Ectodermal cell (in vitro differentiated cells): ENCODE results near the gene UNC13B. TPM values are rescaled to one million over a fixed set of nuclear protein-coding genes. Genes with fewer than 3 reads are reported as not detected.

Experiments used
- H3K27ac ChIP-seq: 2 replicates; pipeline ENCODE4 v1.7.0; 2013; ENCODE audit warnings: mild to moderate bottlenecking, low read depth, low read length; ENCODE audit not compliant: insufficient read depth, poor library complexity, severe bottlenecking
- H3K27me3 ChIP-seq: 2 replicates; pipeline ENCODE4 v1.7.0; 2013; ENCODE audit warnings: mild to moderate bottlenecking, low read length; ENCODE audit not compliant: insufficient read depth, control insufficient read depth, poor library complexity, severe bottlenecking
- H3K36me3 ChIP-seq: one replicate; pipeline ENCODE4 v1.7.0; 2013; ENCODE audit warnings: low read length; ENCODE audit not compliant: control insufficient read depth, insufficient read depth
- H3K4me1 ChIP-seq: one replicate; pipeline ENCODE4 v1.7.0; 2013; ENCODE audit warnings: low read length; ENCODE audit not compliant: control insufficient read depth, insufficient read depth
- H3K4me3 ChIP-seq: 2 replicates; pipeline ENCODE4 v1.7.0; 2013; ENCODE audit warnings: low read depth, low read length, control low read depth; ENCODE audit not compliant: insufficient read depth
- H3K9me3 ChIP-seq: 2 replicates; pipeline ENCODE4 v1.7.0; 2013; ENCODE audit warnings: mild to moderate bottlenecking, low read length, moderate library complexity; ENCODE audit not compliant: control insufficient read depth
- WGBS, 2 experiments: methylation state at CpG; one replicate each; pipeline ENCODE4 v1.1.7; 2013; ENCODE audit warnings: missing lambda C conversion rate in 2 of 2; 5-methylcytosine and 5-hydroxymethylcytosine counted together
- polyA plus RNA-seq, 4 experiments: library from polyadenylated mRNA; stranded (reverse); fragments of 50-300 nt; gene quantifications; one replicate each; pipeline ENCODE4 v1.2.3, GENCODE V29; 2013

The UNC13B gene
- 42.5 TPM for polyA plus RNA-seq (2013, experiment 1 of 4)
- 46.5 TPM for polyA plus RNA-seq (2013, experiment 2 of 4)
- polyA plus RNA-seq (2013, experiment 3 of 4), result 33.7 TPM
- polyA plus RNA-seq (2013, experiment 4 of 4), result 38.2 TPM

DNA sequence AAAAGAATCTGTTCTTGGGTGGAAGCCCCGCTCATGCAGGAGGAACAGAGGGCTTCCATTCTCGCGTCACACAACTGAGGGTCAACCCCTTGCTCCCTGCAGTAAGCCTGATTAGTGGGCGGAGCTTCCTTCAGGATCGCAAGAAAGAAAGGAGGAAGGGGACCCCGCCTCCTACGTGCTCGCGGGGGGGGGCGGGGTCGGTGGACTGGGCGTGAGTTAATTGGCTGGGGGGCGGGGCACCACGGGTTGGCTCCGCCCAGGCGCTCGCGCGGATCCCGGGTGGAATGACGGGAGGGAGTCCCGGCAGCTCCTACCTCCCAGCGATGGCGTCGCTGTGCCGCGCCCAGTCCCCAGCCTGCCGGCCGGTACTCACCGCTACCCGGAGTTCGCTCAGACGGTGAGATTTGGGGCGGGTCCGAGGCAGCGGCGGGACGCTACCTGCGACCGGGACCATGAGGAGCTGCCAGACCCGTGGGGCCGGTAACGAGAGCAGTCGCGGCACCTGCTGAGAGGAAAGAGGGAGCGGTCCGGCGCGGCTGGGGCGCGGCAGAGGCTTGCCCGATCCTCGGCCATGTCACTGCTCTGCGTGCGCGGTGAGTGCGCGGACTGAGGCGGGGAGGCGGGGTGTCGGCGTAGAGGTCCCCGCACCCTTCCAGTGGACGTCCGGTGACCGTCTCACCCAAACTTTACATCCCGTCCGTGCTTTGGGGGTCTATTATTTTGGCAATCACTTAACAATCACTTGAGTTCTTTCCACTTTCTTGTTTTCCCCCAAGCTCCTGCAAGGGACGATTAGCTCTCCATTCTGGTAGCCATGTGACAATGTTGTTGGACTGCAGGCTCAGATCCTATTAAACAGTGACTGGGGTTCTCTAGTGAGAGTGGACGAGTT is at the start of gene UNC13B:
TSS of gene UNC13B (plus strand) at position 297 of the 892 bp plus-strand sequence. CDS start at position 572, 275 bp downstream.
- 1% methylated on average over 69 to 70 of the region's 70 CpGs for WGBS, 2 experiments
- Histone ChIP-seq H3K27me3 (no peaks in the 10 kb centered on the region), H3K36me3 (no peaks in the 10 kb centered on the region), H3K9me3 (no peaks in the 10 kb centered on the region), H3K27ac (peak within 1 kb of the TSS; percentile 52), H3K4me3 (peak within 1 kb of the TSS; percentile 91), H3K4me1 (peaks cover 5% of the 10 kb centered on the region)

DNA sequence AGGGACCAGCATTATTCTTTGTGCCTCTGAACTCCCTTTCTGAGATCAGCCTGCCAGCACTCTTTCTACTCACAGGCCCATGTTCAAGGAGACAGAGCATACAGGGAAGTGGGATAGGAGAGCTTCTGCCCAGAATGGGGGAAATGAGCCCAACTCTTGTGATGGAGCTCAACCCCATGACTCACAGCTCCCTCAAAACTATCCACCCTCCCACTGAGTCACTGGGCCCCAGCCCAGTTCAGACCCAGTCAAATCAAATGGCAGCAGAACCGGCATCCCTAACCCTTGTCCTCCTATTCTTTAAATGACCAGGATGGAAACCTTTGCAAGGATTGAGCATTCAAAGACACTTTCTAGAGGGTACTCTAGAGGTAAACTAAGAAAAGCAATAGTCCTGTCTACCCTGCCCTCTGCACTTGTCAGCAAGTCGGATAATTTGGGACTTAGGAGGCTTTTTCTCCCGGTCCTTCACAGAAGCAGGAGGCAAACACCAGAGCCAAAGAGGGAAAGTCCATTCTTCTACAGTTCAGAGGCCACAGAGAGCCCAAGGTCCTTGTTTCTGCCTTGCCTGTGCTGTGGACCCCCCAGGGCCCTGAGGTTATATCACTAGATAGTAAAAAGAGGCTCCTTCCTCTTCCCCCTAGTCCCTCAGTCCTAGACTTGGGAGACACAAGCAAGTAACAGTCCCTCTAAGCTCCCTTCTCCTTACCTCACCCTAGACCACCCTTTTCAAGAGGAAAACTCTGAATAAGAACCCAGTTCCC is 49.4 kb upstream of the UNC13B start:
- Histone ChIP-seq H3K27me3 (peaks cover 3% of the 10 kb centered on the region), H3K4me1 (peaks cover 22% of the 10 kb centered on the region), H3K36me3 (peaks cover 4% of the 10 kb centered on the region), H3K27ac (no peak overlapping the region), H3K4me3 (peak overlapping the region; percentile 21), H3K9me3 (no peaks in the 10 kb centered on the region)
- 87 to 94% methylated on average over 3 of the region's 3 CpGs for WGBS, 2 experiments

DNA sequence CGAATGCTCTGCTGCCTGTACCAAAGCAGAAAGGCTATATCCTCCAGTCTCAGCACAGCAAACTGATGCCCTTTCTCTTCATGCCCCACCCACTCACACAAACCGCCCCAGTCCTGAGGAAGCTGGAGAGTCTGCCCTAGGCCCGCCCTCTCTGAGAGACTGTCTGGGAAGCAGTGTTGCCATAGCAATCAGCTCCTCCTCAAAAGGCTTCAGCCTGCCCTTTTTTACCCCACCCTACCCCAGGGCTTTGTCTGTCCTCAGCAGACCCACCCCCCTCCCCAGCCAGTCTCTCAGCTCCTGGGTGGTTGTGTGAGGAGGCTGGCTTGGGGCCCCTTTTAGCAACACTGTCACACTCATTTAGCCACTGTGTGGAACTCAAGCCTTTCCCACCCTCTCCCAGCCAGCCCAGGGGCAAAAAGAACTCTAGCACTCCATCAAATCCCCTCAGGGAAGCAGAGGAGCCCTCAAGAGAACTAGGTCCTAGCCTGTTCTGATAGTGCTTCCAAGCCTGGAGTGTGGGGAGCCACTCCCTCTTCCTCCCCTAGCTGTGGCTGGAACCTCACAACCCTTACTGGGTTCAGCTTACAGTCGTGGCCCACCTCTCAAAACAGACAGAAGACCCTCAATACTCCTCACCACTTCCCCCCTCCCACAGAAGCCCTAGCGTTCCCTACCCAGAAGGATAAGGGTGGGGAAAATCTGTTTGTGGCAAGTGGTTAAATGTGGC is 47.5 kb upstream of the UNC13B start:
- H3K4me3 ChIP-seq, result peak overlapping the region; percentile 56
- WGBS, 2 experiments, result 0 to 2% methylated on average over 4 to 5 of the region's 5 CpGs
- H3K36me3 ChIP-seq, result no peaks in the 10 kb centered on the region
- peaks cover 22% of the 10 kb centered on the region for H3K4me1 ChIP-seq
- H3K27ac ChIP-seq, result peak overlapping the region; percentile 97
- peaks cover 4% of the 10 kb centered on the region for H3K27me3 ChIP-seq
- no peaks in the 10 kb centered on the region for H3K9me3 ChIP-seq

DNA sequence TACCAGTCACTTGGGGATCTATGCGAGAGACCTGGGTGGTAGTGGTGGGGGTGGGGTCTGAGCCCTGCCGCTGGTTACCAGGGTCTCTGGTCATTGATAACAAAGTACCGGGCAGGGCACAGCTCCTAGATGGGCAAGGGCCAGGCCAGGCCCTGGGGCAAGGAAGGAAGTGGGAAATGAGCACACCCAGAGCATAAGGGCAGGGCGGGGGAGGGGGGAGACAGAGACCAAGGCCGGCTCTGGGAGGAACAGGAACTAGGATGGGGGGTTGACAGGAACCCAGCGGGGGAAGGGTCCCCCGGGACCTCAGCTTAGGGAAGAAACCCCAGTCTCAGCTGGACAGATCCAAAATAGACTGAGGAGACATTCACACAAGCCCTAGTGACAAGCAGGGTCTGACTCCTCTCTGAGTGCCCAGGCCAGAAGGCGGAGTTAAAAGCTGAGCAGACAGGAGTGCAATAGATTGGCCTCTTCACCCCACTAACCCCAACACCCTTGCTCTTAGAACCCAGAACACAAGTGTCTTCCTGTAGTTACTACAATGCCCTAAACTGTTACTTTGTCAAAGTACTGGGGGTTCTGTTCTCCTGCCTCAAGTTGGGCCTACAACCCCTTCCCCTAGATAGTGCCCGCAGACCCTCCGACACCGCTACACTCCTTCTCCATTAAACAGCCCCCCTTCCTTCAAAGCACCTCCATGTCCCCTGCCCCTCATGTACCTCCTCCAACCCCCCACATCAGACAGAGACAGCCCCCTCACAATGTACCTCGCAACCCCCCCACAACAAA is 46.8 kb upstream of the UNC13B start:
- peaks cover 4% of the 10 kb centered on the region for H3K27me3 ChIP-seq
- no peaks in the 10 kb centered on the region for H3K9me3 ChIP-seq
- H3K27ac ChIP-seq, result peak overlapping the region; percentile 97
- H3K36me3 ChIP-seq, result no peaks in the 10 kb centered on the region
- peak overlapping the region; percentile 56 for H3K4me3 ChIP-seq
- WGBS, 2 experiments, result 19 to 23% methylated on average over 12 of the region's 12 CpGs
- peaks cover 22% of the 10 kb centered on the region for H3K4me1 ChIP-seq

DNA sequence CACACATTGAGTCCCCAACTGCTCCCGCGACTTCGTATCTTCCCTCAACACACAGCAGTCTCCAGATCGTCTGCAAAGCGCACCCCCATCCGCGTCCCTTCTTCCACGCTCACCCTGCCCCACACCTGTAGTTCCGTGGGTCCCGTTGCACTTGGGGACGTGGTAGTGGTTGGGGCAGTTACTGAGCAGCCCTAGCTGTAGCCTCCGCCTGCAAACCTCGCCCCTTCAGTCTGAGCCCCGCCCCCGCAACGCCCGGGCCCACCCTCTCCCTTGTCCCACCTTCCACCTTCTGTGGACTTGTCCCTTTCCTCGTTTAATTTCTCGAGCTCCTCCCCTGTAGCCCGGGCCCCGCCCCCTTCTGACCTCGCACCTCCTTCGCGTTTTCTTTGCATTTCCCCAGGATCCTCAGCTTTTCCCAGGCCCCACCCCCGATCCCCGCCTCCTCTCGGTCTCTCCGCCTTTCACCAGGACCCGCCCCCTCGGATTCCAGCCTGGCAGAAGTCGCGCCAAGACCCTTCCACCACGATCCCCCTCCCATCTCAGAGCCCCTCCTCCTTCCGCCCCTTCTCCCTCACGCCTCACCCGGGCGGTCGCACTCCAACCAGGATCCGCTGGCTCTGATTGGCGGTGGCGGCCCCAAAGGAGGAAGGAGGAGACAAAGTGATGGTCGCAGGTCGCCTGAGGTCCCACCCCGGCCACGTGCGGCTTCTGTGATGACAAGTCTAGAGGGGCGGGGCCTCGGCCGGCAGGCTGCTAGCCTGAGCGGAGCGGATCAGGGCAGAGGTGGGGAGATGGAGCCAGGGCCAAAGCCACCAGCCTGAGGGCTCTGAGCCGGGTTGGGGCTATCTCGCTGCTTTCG is 45.9 kb upstream of the UNC13B start, which contains the start of gene ATOSB:
TSS of gene ATOSB (minus strand) at position 183 of the 859 bp plus-strand sequence. CDS start 7,588 bp downstream, outside the sequence.
- Histone ChIP-seq H3K27ac (peak within 1 kb of the TSS; percentile 97), H3K27me3 (peaks cover 4% of the 10 kb centered on the region), H3K9me3 (no peaks in the 10 kb centered on the region), H3K4me3 (peak within 1 kb of the TSS; percentile 56), H3K4me1 (peaks cover 14% of the 10 kb centered on the region), H3K36me3 (no peaks in the 10 kb centered on the region)
- 0% methylated on average over 54 of the region's 54 CpGs for WGBS, 2 experiments

DNA sequence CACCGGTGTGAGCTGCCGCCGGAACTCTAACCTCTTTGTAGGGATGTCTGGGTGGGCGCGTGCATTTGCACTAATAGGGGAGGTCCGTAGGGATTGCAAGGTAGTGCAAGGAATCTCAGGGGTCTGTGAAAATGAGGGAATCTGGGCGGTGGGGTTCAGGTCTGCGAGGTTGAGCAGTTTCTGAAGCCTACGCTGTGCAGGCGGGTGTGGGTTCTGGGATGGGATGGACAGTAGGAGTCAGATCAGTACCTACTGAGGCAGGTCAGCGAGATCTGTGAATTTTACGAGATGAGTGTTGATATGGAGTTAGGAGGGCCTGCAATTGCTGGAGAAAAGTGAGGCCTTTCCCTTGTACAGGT is 45.3 kb upstream of the UNC13B start:
- Histone ChIP-seq H3K36me3 (no peaks in the 10 kb centered on the region), H3K27ac (peak overlapping the region; percentile 91), H3K9me3 (no peaks in the 10 kb centered on the region), H3K4me1 (peaks cover 13% of the 10 kb centered on the region), H3K27me3 (peaks cover 4% of the 10 kb centered on the region), H3K4me3 (peak overlapping the region; percentile 45)
- WGBS, 2 experiments, result 1 to 2% methylated on average over 12 of the region's 12 CpGs

DNA sequence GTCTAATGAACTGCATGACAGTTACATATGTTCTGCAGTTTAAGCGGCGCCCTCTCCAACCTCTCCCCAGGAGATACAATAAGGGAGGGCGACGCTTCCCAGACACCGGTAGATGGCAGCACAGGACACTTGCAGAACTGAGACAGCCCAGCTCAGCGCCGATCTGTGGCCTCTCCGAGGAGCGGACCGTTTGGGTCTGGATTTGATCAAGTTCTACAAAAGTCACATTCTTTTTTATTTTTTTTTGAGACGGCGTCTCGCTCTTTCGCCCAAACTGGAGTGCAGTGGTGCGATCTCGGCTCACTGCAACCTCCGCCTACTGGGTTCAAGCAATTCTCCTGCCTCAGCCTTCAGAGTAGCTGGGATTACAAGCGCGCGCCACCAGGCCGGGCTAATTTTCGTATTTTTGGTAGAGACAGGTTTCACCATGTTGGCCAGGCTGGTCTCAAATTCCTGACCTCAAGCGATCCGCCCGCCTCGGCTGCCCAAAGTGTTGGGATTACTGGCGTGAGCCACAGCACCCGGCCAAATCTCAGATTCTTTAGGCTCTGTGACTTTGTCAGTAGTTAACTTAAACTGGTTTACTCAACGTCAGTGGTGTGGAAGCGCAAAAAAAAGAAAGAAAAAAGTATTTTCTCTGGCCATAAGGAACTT is 44.8 kb upstream of the UNC13B start:
- H3K27ac ChIP-seq, result peak overlapping the region; percentile 91
- peak overlapping the region; percentile 45 for H3K4me3 ChIP-seq
- no peaks in the 10 kb centered on the region for H3K9me3 ChIP-seq
- H3K36me3 ChIP-seq, result no peaks in the 10 kb centered on the region
- WGBS, 2 experiments, result 16 to 19% methylated on average over 30 of the region's 30 CpGs
- peaks cover 10% of the 10 kb centered on the region for H3K4me1 ChIP-seq
- H3K27me3 ChIP-seq, result peaks cover 4% of the 10 kb centered on the region

DNA sequence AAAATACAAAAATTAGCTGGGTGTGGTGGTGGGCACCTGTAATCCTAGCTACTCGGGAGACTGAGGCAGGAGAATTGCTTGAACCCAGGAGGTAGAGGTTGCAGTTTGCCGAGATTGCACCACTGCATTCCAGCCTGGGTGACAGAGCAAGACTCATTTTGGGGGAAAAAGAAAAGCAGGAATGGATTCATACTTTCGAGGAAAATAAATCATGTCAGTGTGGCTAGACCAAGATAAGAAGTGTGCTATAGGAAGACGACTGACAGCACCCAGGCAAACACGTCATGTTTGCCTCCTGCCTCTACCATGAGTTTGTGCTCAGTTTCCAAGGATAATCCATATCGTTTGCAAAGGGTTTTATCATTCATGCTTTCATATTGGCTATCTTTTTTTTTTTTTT is 26.9 kb upstream of the UNC13B start:
- H3K27ac ChIP-seq, result no peak overlapping the region
- no peaks in the 10 kb centered on the region for H3K4me1 ChIP-seq
- no peak overlapping the region for H3K4me3 ChIP-seq
- WGBS, 2 experiments, result 88 to 96% methylated on average over 5 to 6 of the region's 6 CpGs
- H3K27me3 ChIP-seq, result no peaks in the 10 kb centered on the region
- H3K36me3 ChIP-seq, result no peaks in the 10 kb centered on the region
- peaks cover 4% of the 10 kb centered on the region for H3K9me3 ChIP-seq
